ENCODE data around the gene SGK1.

DNA sequence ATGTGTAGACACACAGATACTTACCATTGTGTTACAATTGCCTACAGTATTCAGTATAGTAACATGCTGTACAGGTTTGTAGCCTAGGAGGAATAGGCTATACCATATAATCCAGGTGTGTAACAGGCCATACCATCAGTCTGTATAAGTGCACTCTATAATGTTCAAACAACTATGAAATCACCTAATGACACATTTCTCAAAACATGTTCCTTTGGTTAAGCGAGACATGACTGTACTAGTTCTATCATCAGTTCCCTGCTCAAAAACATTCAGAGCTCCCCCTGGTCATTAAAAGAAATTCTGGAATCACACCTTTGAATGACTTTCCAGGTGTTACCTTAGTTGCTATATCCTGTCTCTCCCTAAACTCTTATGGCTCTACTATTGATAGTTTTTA lies 195.1 kb downstream of the SGK1 start:
- TF ChIP-seq TAF1 (IDR thresholded peaks at IDR 0.05; ENCODE audit: low read depth, low read length) = no peak
- no peak for TF ChIP-seq POLR2AphosphoS5 (IDR thresholded peaks at IDR 0.05; ENCODE audit: low read depth, low read length)
- TF ChIP-seq POLR2A (IDR thresholded peaks at IDR 0.05; ENCODE audit: low read depth, low read length) = no peak
- no peak for TF ChIP-seq POU2F2 (IDR thresholded peaks at IDR 0.05; ENCODE audit: low read depth, low read length)
